Nephron (organoid): ENCODE data around the gene GDF10.

Experiments used
- H3K27ac Mint-ChIP-seq, 3 experiments: 2 replicates each; pipeline ENCODE4 v1.8.0; 2020; ENCODE audit warnings: mixed read lengths in 3 of 3, mild to moderate bottlenecking in 2 of 3, moderate library complexity in 1 of 3
- H3K27me3 Mint-ChIP-seq: 2 replicates; pipeline ENCODE4 v1.8.0; 2021; ENCODE audit warnings: low read depth, mild to moderate bottlenecking, moderate library complexity, mixed read lengths
- H3K36me3 Mint-ChIP-seq: 2 replicates; pipeline ENCODE4 v1.8.0; 2020; ENCODE audit warnings: low read depth, mixed read lengths
- H3K4me1 Mint-ChIP-seq: 2 replicates; pipeline ENCODE4 v1.8.0; 2020; ENCODE audit warnings: mixed read lengths
- H3K4me3 Mint-ChIP-seq, 3 experiments: 2 replicates each; pipeline ENCODE4 v1.8.0; 2020; ENCODE audit warnings: mild to moderate bottlenecking in 3 of 3, mixed read lengths in 3 of 3, moderate library complexity in 2 of 3
- H3K9me3 Mint-ChIP-seq: 2 replicates; pipeline ENCODE4 v1.8.0; 2020; ENCODE audit warnings: mixed read lengths
- TF ChIP-seq, protein P1 (sequence below), 3 experiments: fragments of 200-600 bp; sonication (generic); IDR thresholded peaks; one replicate each; pipeline ENCODE4 v1.5.0; 2021; ENCODE audit warnings: antibody characterized with exemption in 3 of 3; ENCODE audit not compliant: unreplicated experiment in 3 of 3

Gene GDF10

DNA sequence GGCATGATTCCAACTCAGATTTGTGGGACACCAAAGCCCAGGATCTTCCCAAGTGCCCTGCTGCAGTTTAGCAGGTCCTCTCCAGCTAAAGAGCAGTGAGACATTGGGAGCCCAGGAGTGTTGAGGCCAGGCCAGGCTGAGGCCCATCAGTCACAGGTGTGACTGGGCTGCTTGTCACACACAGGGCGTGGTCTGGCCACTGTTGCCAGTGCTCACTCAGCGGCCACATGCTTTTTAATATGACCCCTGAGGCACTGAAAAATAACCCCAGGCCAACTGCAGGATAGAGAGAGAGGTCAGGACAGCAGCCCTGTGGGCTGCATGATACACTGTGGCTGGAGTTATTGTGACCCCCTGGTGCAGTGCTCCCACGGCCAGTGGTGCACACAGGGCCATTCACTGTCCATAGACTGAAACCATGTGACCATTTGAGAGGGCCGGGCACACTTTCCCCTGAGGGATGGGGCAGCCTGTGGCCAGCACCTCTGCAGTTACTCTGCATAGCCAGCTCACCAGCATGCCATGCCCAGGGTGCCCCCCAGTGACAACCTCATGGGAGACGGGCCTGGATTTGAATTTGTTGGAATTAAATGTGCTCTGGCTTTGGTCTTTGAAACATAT is 26.4 kb downstream of the GDF10 start:
- Mint-ChIP-seq H3K27me3 (peaks cover 17% of the 10 kb centered on the region), H3K9me3 (no peaks in the 10 kb centered on the region), H3K4me1 (no peaks in the 10 kb centered on the region), H3K27ac (no peak overlapping the region), H3K4me3 (no peak overlapping the region), H3K36me3 (no peaks in the 10 kb centered on the region)
- TF ChIP-seq, protein P1, sequence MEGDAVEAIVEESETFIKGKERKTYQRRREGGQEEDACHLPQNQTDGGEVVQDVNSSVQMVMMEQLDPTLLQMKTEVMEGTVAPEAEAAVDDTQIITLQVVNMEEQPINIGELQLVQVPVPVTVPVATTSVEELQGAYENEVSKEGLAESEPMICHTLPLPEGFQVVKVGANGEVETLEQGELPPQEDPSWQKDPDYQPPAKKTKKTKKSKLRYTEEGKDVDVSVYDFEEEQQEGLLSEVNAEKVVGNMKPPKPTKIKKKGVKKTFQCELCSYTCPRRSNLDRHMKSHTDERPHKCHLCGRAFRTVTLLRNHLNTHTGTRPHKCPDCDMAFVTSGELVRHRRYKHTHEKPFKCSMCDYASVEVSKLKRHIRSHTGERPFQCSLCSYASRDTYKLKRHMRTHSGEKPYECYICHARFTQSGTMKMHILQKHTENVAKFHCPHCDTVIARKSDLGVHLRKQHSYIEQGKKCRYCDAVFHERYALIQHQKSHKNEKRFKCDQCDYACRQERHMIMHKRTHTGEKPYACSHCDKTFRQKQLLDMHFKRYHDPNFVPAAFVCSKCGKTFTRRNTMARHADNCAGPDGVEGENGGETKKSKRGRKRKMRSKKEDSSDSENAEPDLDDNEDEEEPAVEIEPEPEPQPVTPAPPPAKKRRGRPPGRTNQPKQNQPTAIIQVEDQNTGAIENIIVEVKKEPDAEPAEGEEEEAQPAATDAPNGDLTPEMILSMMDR (IDR thresholded peaks at IDR 0.05; ENCODE audit: unreplicated experiment in 3 of 3), result no peak

DNA sequence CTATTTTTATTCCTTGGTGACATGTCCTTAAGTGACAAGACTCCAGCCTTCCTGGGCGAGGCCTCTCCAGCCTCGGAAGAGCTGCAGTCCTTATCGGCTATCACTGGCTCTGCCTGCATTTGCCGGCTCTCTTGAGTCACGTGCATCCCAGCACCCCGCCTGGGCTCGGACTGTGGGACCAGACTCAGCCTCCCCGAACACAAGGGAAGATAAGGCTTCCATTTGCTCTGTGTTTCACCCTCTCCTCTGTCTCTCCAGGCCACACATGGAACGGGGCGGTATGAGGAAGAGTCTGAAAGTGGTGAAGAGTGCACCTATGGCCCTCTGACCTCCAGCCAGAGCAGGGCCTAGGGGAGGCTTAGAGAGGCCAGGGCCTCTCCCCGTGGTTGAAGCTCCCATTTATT is 26.9 kb downstream of the GDF10 start:
- peaks cover 17% of the 10 kb centered on the region for H3K27me3 Mint-ChIP-seq
- H3K27ac Mint-ChIP-seq, result no peak overlapping the region
- H3K4me1 Mint-ChIP-seq, result no peaks in the 10 kb centered on the region
- H3K9me3 Mint-ChIP-seq, result no peaks in the 10 kb centered on the region
- no peaks in the 10 kb centered on the region for H3K36me3 Mint-ChIP-seq
- H3K4me3 Mint-ChIP-seq, result no peak overlapping the region
- TF ChIP-seq, protein P1 (IDR thresholded peaks at IDR 0.05; ENCODE audit: unreplicated experiment in 3 of 3), result no peak

DNA sequence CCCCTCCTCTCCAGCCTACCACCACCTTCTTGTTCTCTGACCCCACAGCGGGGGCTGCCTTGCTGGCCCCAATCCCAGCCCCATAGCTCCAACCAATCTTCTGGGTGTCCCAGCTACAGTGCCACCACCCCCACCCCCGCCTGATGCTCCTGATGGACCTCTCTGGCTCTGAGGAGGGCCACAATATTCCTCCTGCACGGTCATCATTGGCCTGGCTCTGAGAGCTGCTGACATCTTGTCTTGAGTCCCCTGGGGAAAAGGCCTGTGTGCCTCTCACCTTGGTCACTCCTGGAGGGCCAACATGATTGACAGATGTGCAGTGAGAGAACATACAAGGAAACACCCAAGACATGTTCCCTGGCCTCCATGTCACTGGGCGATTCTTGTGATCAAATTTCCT is 29.9 kb downstream of the GDF10 start:
- H3K27ac Mint-ChIP-seq, result no peak overlapping the region
- no peaks in the 10 kb centered on the region for H3K36me3 Mint-ChIP-seq
- H3K9me3 Mint-ChIP-seq, result no peaks in the 10 kb centered on the region
- no peak overlapping the region for H3K4me3 Mint-ChIP-seq
- TF ChIP-seq, protein P1 (IDR thresholded peaks at IDR 0.05; ENCODE audit: unreplicated experiment in 3 of 3), result no peak
- H3K27me3 Mint-ChIP-seq, result peaks cover 18% of the 10 kb centered on the region
- H3K4me1 Mint-ChIP-seq, result no peaks in the 10 kb centered on the region

DNA sequence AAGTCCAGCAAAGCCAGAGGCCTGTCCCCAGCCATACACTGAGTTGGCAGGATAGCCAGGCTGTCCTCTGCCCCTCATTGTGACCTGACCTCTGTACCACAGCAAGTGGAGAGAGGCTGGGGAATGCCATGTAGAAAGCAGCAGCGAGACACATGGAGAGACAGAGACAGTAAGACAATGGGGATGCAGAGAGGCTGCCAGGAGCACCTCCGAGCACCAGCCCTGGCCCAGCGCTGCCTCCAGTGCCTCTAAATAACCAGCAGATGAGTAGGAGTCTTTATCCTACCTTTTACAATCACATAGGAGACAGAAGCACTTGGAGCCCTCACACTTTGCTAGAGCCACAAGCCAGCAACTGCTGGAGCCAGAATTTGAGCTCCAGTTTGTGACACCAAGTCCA is 30.4 kb downstream of the GDF10 start:
- Mint-ChIP-seq H3K4me3 (no peak overlapping the region), H3K27ac (no peak overlapping the region), H3K4me1 (no peaks in the 10 kb centered on the region), H3K36me3 (no peaks in the 10 kb centered on the region), H3K9me3 (no peaks in the 10 kb centered on the region), H3K27me3 (peaks cover 15% of the 10 kb centered on the region)
- TF ChIP-seq, protein P1 (IDR thresholded peaks at IDR 0.05; ENCODE audit: unreplicated experiment in 3 of 3), result no peak

DNA sequence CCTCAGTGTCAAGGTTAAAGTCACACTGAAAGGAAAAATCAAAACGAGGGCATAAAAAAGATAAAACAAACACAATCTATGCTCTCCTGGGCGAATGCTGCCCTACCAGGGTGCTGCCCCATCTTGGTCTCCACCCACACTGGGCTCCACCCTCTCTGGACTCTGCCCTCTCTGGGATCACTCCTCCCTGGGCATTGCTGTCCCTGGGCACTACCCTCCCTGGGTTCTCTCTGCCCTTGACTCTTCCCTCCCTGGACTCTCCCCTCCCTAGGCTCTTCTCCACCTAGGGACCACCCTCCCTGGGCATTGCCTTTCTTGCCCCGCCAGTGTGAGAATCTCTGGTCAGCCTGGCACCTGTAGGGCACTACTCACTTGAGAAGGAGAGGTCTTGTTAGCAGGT is 30.8 kb downstream of the GDF10 start:
- H3K27me3 Mint-ChIP-seq, result peaks cover 12% of the 10 kb centered on the region
- H3K36me3 Mint-ChIP-seq, result no peaks in the 10 kb centered on the region
- H3K4me1 Mint-ChIP-seq, result no peaks in the 10 kb centered on the region
- H3K9me3 Mint-ChIP-seq, result no peaks in the 10 kb centered on the region
- H3K4me3 Mint-ChIP-seq, result no peak overlapping the region
- TF ChIP-seq, protein P1 (IDR thresholded peaks at IDR 0.05; ENCODE audit: unreplicated experiment in 3 of 3), result no peak
- no peak overlapping the region for H3K27ac Mint-ChIP-seq

DNA sequence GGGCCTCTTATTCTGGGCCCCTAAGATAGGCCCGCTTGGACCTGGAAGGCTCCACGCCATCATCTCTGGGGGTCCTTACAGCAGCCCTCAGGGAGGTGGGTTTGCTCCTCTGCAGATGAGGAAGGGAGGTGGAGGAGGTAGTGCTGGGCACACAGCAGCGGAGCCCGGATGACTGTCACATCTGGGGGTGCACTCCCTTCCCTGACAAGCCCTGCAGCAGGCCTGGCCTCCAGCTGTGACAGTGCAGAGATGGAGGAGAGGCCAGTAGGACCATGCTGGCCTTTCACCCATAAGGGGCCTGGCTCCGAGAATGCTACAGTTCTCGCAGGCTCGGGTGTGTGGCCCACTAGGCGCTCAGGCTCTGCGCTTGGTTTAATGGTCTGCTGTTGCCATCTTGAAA is 31.5 kb downstream of the GDF10 start:
- H3K4me1 Mint-ChIP-seq, result no peaks in the 10 kb centered on the region
- no peaks in the 10 kb centered on the region for H3K9me3 Mint-ChIP-seq
- H3K4me3 Mint-ChIP-seq, result no peak overlapping the region
- no peak overlapping the region for H3K27ac Mint-ChIP-seq
- H3K36me3 Mint-ChIP-seq, result no peaks in the 10 kb centered on the region
- H3K27me3 Mint-ChIP-seq, result peaks cover 15% of the 10 kb centered on the region
- TF ChIP-seq, protein P1 (IDR thresholded peaks at IDR 0.05; ENCODE audit: unreplicated experiment in 3 of 3), result no peak
